Gastrocnemius medialis (tissue), 4 donors: ENCODE measurements around the gene C1QTNF6. TPM values are rescaled to one million over a fixed set of nuclear protein-coding genes. Genes with fewer than 3 reads are reported as not detected.

Experiments
- ATAC-seq, 2 donors: fragments of 150-250 bp; one replicate each; pipeline ENCODE4 v1.9.1; 2016
- DNase-seq, 2 donors: peaks; one replicate each; pipeline ENCODE4 v3.0.0-alpha.2; 2019
- H3K27ac ChIP-seq, 4 donors: fragments of 200-600 bp; sonication (generic); 1 replicate in 1 of 4; 2 replicates in 3 of 4; pipeline ENCODE4 v1.5.1; 2016 to 2018; ENCODE audit warnings: mild to moderate bottlenecking in 2 of 4, moderate library complexity in 1 of 4
- H3K27me3 ChIP-seq, 3 donors: fragments of 200-600 bp; sonication (generic) in 2 of 3; 1 replicate in 1 of 3; 2 replicates in 2 of 3; pipeline versions ENCODE4 v1.5.1 to v1.6.0; 2016 to 2019; ENCODE audit warnings: mild to moderate bottlenecking in 1 of 3, moderate library complexity in 1 of 3
- H3K36me3 ChIP-seq, 2 donors: fragments of 200-600 bp; sonication (generic) in 1 of 2; one replicate each; pipeline ENCODE4 v1.5.1; 2017 to 2018
- H3K4me1 ChIP-seq, 2 donors: fragments of 200-600 bp; sonication (generic) in 1 of 2; one replicate each; pipeline ENCODE4 v1.5.1; 2016 to 2017; ENCODE audit warnings: mild to moderate bottlenecking in 2 of 2
- H3K4me3 ChIP-seq, 4 donors: fragments of 200-600 bp; sonication (generic) in 3 of 4; 1 replicate in 1 of 4; 2 replicates in 3 of 4; pipeline ENCODE4 v1.5.1; 2016 to 2019; ENCODE audit warnings: mild to moderate bottlenecking in 2 of 4
- H3K9me3 ChIP-seq, 3 donors: fragments of 200-600 bp; sonication (generic) in 2 of 3; 1 replicate in 1 of 3; 2 replicates in 2 of 3; pipeline ENCODE4 v1.5.1; 2016 to 2019
- CTCF ChIP-seq, 5 experiments: fragments of 450-650 bp in 3 of 5; fragments of 200-600 bp in 2 of 5; sonication (generic) in 2 of 5; IDR thresholded peaks in 4 of 5; conservative IDR thresholded peaks in 1 of 5; 1 replicate in 4 of 5; 2 replicates in 1 of 5; pipeline ENCODE4 v1.5.1; 2016 to 2019; ENCODE audit warnings: antibody characterized with exemption in 5 of 5, mild to moderate bottlenecking in 3 of 5, moderate library complexity in 3 of 5
- POLR2A ChIP-seq, 2 donors: fragments of 450-650 bp; IDR thresholded peaks; one replicate each; pipeline ENCODE4 v1.6.1; 2017; ENCODE audit warnings: antibody characterized with exemption in 2 of 2, mild to moderate bottlenecking in 2 of 2, moderate library complexity in 2 of 2
- in situ Hi-C, 4 donors: fragments of 200-750 bp; cut with MboI; loops; one replicate each; pipeline versions ENCODE4 v1.15.0 to v1.8.0; 2017; ENCODE audit warnings: low sequenced_read_pairs in 4 of 4
- intact Hi-C: fragments of 100-400 bp; cut with DNase I; formaldehyde crosslinking; loops from one replicate; pipeline ENCODE4 v1.15.1; 2023; ENCODE audit warnings: low total_unique reads
- total RNA-seq, 4 donors: library from RNA; depleted of rRNA; stranded (reverse); fragments of >200 nt; gene quantifications; one replicate each; pipeline versions ENCODE4 v1.1.0 to v1.2.3, GENCODE V29; 2016

The C1QTNF6 gene
- total RNA-seq, 4 donors from 2014 or later, result 0.46 to 1.00 (median 0.84) TPM

GRCh38 chr22:37135023-37135422 lies 53.0 kb downstream of the C1QTNF6 start:
- TF ChIP-seq POLR2A (IDR thresholded peaks at IDR 0.05) (no peak), CTCF (IDR thresholded peaks at IDR 0.05 in 4 of 5, conservative IDR thresholded peaks at IDR 0.05 in 1 of 5) (no peak)
- ATAC-seq (no peak), DNase-seq (no peak)
- Histone ChIP-seq H3K27me3 (peaks cover 0 to 2% (median 0%) of the 10 kb centered on the region in 3 donors), H3K36me3 (no peaks in the 10 kb centered on the region), H3K4me1 (no peaks in the 10 kb centered on the region), H3K4me3 (no peak overlapping the region), H3K9me3 (no peaks in the 10 kb centered on the region), H3K27ac (no peak overlapping the region)
- in situ Hi-C loops (no loop called here), intact Hi-C loops (no loop called here)

GRCh38 chr22:37133304-37134018 lies 54.6 kb downstream of the C1QTNF6 start:
- TF ChIP-seq POLR2A (IDR thresholded peaks at IDR 0.05) (no peak), CTCF (IDR thresholded peaks at IDR 0.05 in 4 of 5, conservative IDR thresholded peaks at IDR 0.05 in 1 of 5) (no peak)
- H3K36me3 ChIP-seq, result no peaks in the 10 kb centered on the region
- DNase-seq (no peak), ATAC-seq (no peak)
- intact Hi-C loops (no loop called here), in situ Hi-C loops (no loop called here)
- H3K27me3 ChIP-seq, result peaks cover 0 to 2% (median 0%) of the 10 kb centered on the region in 3 donors
- H3K4me3 ChIP-seq, result no peak overlapping the region
- no peaks in the 10 kb centered on the region for H3K4me1 ChIP-seq
- H3K9me3 ChIP-seq, result no peaks in the 10 kb centered on the region
- no peak overlapping the region for H3K27ac ChIP-seq

GRCh38 chr22:37132773-37133172 lies 55.3 kb downstream of the C1QTNF6 start:
- intact Hi-C loops (no loop called here), in situ Hi-C loops (no loop called here)
- TF ChIP-seq POLR2A (IDR thresholded peaks at IDR 0.05) (no peak), CTCF (IDR thresholded peaks at IDR 0.05 in 4 of 5, conservative IDR thresholded peaks at IDR 0.05 in 1 of 5) (no peak)
- H3K36me3 ChIP-seq, result no peaks in the 10 kb centered on the region
- no peak for ATAC-seq
- H3K27ac ChIP-seq, result no peak overlapping the region
- H3K4me3 ChIP-seq, result no peak overlapping the region
- H3K9me3 ChIP-seq, result no peaks in the 10 kb centered on the region
- no peak for DNase-seq
- H3K27me3 ChIP-seq, result peaks cover 0 to 2% (median 0%) of the 10 kb centered on the region in 3 donors
- H3K4me1 ChIP-seq, result no peaks in the 10 kb centered on the region

Other genes starting within 250 kb of the C1QTNF6 start
- 10 to 100 TPM; 42.2 to 66.5 (median 51.9) TPM for gene TST, start 168.8 kb downstream of the C1QTNF6 start, total RNA-seq
- 100 to 1,000 TPM; 131 to 161 (median 146) TPM for gene MPST, start 168.5 kb downstream of the C1QTNF6 start, total RNA-seq
- 1 to 10 TPM; 1.8 to 3.3 (median 2.6) TPM for gene KCTD17, start 136.5 kb downstream of the C1QTNF6 start, total RNA-seq
- under 1 TPM in 2 of 4 donors, not detected in 2; 0.10 to 0.18 TPM for gene TMPRSS6, start 78.5 kb downstream of the C1QTNF6 start, total RNA-seq
- gene IL2RB, start 38.3 kb downstream of the C1QTNF6 start, total RNA-seq, result 1 to 10 TPM in 1 of 4 donors, under 1 TPM in 3; 0.10 to 7.9 (median 0.27) TPM
- gene SSTR3, start 24.2 kb upstream of the C1QTNF6 start, total RNA-seq, result not detected
- gene RAC2, start 56.0 kb upstream of the C1QTNF6 start, total RNA-seq, result 1 to 10 TPM in 3 of 4 donors, not detected in 1; 1.9 to 3.7 (median 3.5) TPM
- 1 to 10 TPM in 3 of 4 donors, not detected in 1; 1.7 to 2.2 (median 2.0) TPM for gene CYTH4, start 94.3 kb upstream of the C1QTNF6 start, total RNA-seq
- gene ELFN2, start 239.2 kb upstream of the C1QTNF6 start, total RNA-seq, result under 1 TPM in 2 of 4 donors, not detected in 2; 0.02 to 0.03 TPM